Transverse colon (tissue), 4 donors: ENCODE data around the gene SAPCD1. TPM values are rescaled to one million over a fixed set of nuclear protein-coding genes. Genes with fewer than 3 reads are reported as not detected.

Source experiments
- DNase-seq: peaks from one replicate; pipeline ENCODE4 v3.0.0-alpha.2; 2019
- H3K27ac ChIP-seq, 4 donors: fragments of 200-600 bp; sonication (generic); 2 replicates each; pipeline ENCODE4 v1.5.1; 2016 to 2018; ENCODE audit warnings: inconsistent platforms in 4 of 4
- H3K27me3 ChIP-seq: fragments of 200-600 bp; sonication (generic); 2 replicates; pipeline ENCODE4 v1.5.1; 2017; ENCODE audit warnings: inconsistent platforms
- H3K36me3 ChIP-seq, 4 donors: fragments of 200-600 bp; sonication (generic); 2 replicates each; pipeline ENCODE4 v1.5.1; 2017 to 2019; ENCODE audit warnings: inconsistent platforms in 4 of 4
- H3K4me1 ChIP-seq, 4 donors: fragments of 200-600 bp; sonication (generic); 2 replicates each; pipeline ENCODE4 v1.5.1; 2017 to 2020; ENCODE audit warnings: inconsistent platforms in 4 of 4
- H3K4me3 ChIP-seq, 4 donors: fragments of 200-600 bp; sonication (generic); 1 replicate in 1 of 4; 2 replicates in 3 of 4; pipeline versions ENCODE4 v1.5.1 to v1.6.1; 2017 to 2019; ENCODE audit warnings: inconsistent platforms in 4 of 4
- H3K9me3 ChIP-seq, 2 donors: fragments of 200-600 bp; sonication (generic); 2 replicates each; pipeline ENCODE4 v1.5.1; 2017 to 2019; ENCODE audit warnings: inconsistent platforms in 2 of 2
- CTCF ChIP-seq, 5 experiments: fragments of 200-600 bp in 3 of 5; fragments of 450-650 bp in 2 of 5; sonication (generic) in 3 of 5; IDR thresholded peaks; 1 replicate in 2 of 5; 2 replicates in 3 of 5; pipeline ENCODE4 v1.5.1; 2016 to 2017; ENCODE audit warnings: antibody characterized with exemption in 5 of 5, inconsistent platforms in 3 of 5, mild to moderate bottlenecking in 2 of 5, moderate library complexity in 1 of 5
- EP300 ChIP-seq: sonication (generic); formaldehyde crosslinking; IDR thresholded peaks from one replicate; pipeline ENCODE4 v1.6.1; 2017; ENCODE audit warnings: antibody characterized with exemption, low read depth
- POLR2A ChIP-seq: fragments of 450-650 bp; IDR thresholded peaks from one replicate; pipeline ENCODE4 v1.6.1; 2016; ENCODE audit warnings: antibody characterized with exemption, mild to moderate bottlenecking, moderate library complexity
- POLR2AphosphoS5 ChIP-seq, 3 donors: sonication (generic); formaldehyde crosslinking; IDR thresholded peaks; one replicate each; pipeline ENCODE4 v1.6.1; 2016; ENCODE audit warnings: antibody characterized with exemption in 3 of 3
- WGBS, 2 donors: methylation state at CpG; one replicate each; pipeline ENCODE4 v1.1.5; 2018; ENCODE audit warnings: low coverage in 1 of 2; 5-methylcytosine and 5-hydroxymethylcytosine counted together
- in situ Hi-C, 4 donors: fragments of 200-750 bp; cut with MboI; loops; one replicate each; pipeline versions ENCODE4 v1.15.0 to v1.15.1; 2017; ENCODE audit warnings: low sequenced_read_pairs in 3 of 4, low pct_ligation_motif_present in 1 of 4, low pct_unique_long_range_greater_than_20kb in 1 of 4
- intact Hi-C: fragments of 100-400 bp; cut with DNase I; formaldehyde crosslinking; loops from one replicate; pipeline ENCODE4 v1.15.1; 2023; ENCODE audit warnings: low total_unique reads
- total RNA-seq, 4 donors: library from RNA; depleted of rRNA; stranded (reverse); fragments of >200 nt; gene quantifications; one replicate each; pipeline ENCODE4 v1.1.0, GENCODE V29; 2016

Gene SAPCD1
- total RNA-seq, 4 donors from 2014 or later, result 3.3 to 11.1 TPM; not detected in 2

GRCh38 chr6:31770860-31771259 lies 8.4 kb downstream of the SAPCD1 start:
- Histone ChIP-seq H3K27me3 (no peaks in the 10 kb centered on the region), H3K9me3 (no peaks in the 10 kb centered on the region), H3K27ac (peak overlapping the region; percentile 76 to 83 (median 78)), H3K36me3 (no peaks in the 10 kb centered on the region), H3K4me1 (peaks cover 8 to 30% (median 17%) of the 10 kb centered on the region in 4 donors), H3K4me3 (no peak overlapping the region)
- DNase-seq, result no peak
- 47 to 73% methylated on average over 1 to 2 of the region's 2 CpGs for WGBS, 2 donors
- intact Hi-C loops, result no loop called here
- in situ Hi-C loops, result no loop called here
- TF ChIP-seq EP300 (no peak), POLR2A (no peak), POLR2AphosphoS5 (IDR thresholded peaks at IDR 0.05) (no peak), CTCF (IDR thresholded peaks at IDR 0.05) (no peak)

DNA sequence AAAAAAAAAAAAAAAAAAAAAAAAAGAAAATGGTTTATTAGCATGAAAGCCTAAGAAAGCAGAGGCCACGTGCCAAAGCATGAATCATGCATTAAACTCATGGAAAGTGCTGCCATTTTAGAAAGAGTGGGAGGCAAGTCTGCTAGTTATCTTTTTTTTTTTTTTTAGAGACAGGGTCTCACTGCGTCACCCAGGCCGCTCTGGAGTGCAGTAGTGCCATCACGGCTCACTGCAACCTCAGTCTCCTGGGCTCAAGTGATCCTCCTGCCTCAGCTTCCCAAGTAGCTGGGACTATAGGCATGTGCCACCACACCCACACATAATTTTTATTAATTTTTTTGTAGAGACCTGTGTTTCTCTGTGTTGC lies 9.5 kb downstream of the SAPCD1 start:
- no peaks in the 10 kb centered on the region for H3K36me3 ChIP-seq
- DNase-seq, result no peak
- H3K27ac ChIP-seq, result no peak overlapping the region
- no peak overlapping the region for H3K4me3 ChIP-seq
- no peaks in the 10 kb centered on the region for H3K9me3 ChIP-seq
- H3K4me1 ChIP-seq, result peaks cover 18 to 33% (median 26%) of the 10 kb centered on the region in 4 donors
- no peaks in the 10 kb centered on the region for H3K27me3 ChIP-seq
- TF ChIP-seq EP300 (no peak), CTCF (IDR thresholded peaks at IDR 0.05) (no peak), POLR2A (no peak), POLR2AphosphoS5 (IDR thresholded peaks at IDR 0.05) (no peak)
- 63 to 75% methylated on average over 4 of the region's 4 CpGs for WGBS, 2 donors
- in situ Hi-C loops, result no loop called here
- intact Hi-C loops, result no loop called here

DNA sequence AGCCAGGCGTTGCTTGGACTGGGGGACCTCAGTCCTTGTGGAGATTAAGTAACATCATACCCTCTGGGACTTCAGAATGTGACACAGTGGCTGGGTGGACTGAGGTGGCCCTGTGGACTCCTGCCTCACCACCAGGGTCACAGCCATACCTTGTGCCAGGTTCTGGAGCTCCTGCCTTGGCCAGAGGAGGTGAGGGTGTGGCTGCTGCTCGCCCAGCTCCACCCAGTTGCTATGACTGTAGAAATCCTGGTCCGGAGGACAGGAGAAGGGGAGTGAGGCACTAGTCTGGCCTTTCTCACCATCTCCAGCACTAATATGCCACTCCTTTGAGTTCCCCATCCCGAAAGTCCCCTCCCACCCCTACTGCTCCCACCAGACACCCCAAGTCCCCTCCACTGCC lies 12.7 kb downstream of the SAPCD1 start:
- no peak for TF ChIP-seq POLR2A
- peak in 1 of 3 donors; percentile 12 for TF ChIP-seq POLR2AphosphoS5 (IDR thresholded peaks at IDR 0.05)
- TF ChIP-seq EP300, result no peak
- TF ChIP-seq CTCF (IDR thresholded peaks at IDR 0.05), result peak in 4 of 5 experiments; percentile 14 to 65 (median 36)
- in situ Hi-C loops, result no loop called here
- WGBS, 2 donors, result 52 to 61% methylated on average over 2 of the region's 4 CpGs
- Histone ChIP-seq H3K9me3 (no peaks in the 10 kb centered on the region), H3K4me3 (no peak overlapping the region), H3K4me1 (peaks cover 18 to 36% (median 29%) of the 10 kb centered on the region in 4 donors), H3K36me3 (peaks cover 0 to 3% (median 0%) of the 10 kb centered on the region in 4 donors), H3K27ac (peak overlapping the region; percentile 47 to 71 (median 59)), H3K27me3 (no peaks in the 10 kb centered on the region)
- DNase-seq, result peak; percentile 74
- intact Hi-C loops, result no loop called here

DNA sequence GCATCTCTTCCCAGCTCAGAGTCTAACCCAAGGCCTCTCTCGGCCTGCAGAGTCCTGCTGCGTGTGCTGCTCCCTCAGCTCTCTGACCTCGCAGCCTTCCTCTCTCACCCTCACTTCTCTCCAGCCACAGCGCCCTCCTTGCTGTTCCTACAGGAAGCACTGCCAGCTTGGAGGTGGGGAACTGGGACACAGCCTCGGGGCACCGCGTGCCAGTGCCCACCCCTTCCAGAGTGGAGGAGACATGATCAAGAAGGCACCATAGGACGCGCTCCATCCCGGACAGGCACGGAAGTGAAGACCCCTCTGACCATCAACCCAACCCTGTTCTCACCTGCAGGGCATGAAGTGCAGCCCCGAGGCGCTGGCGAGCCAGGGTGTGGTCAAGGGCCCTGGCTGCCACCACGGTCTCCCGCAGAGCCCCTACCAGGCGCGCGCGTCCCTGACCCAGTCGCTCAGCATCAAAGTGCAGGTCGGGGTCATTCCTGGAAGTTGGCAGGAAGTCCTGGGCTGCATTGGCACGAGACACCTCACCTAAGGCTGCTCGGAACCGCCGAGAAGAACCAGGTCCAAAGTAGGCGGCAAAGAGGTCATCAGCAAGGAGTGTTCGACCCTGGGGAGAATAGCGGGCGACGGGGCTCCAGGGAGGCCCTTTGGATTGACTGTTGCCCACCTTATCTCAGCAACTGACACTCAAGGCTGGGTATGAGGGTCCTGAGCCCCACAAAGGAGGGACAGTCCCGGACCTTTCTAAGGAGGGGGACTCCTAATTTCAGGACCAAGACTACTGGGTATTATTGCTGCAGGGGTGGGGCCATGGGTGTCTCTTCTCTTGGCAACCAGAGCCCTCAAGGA lies 13.4 kb downstream of the SAPCD1 start:
- DNase-seq, result no peak
- Histone ChIP-seq H3K4me3 (no peak overlapping the region), H3K36me3 (peaks cover 0 to 10% (median 0%) of the 10 kb centered on the region in 4 donors), H3K4me1 (peaks cover 17 to 34% (median 27%) of the 10 kb centered on the region in 4 donors), H3K27me3 (no peaks in the 10 kb centered on the region), H3K27ac (peak overlapping the region; percentile 47 to 71 (median 59)), H3K9me3 (no peaks in the 10 kb centered on the region)
- intact Hi-C loops, result no loop called here
- TF ChIP-seq EP300 (no peak), CTCF (IDR thresholded peaks at IDR 0.05) (no peak)
- in situ Hi-C loops, result no loop called here
- 79 to 82% methylated on average over 7 to 31 of the region's 32 CpGs for WGBS, 2 donors
